GM18520 (cell line): Measurements from ENCODE around the gene SPRR2B.
"Not testable (repeated sequence)": the region's sequence is repeated elsewhere in the genome, so short reads cannot be mapped to it uniquely, and the experiment has no call there.

Experiments
- ATAC-seq: cut with Tn5 transposase; IDR thresholded peaks from one replicate; pipeline ENCODE4 v1.9.1; 2021; ENCODE audit not compliant: unreplicated experiment

Gene SPRR2B

GRCh38 chr1:153035211-153035610 is 36.2 kb downstream of the SPRR2B start:
- ATAC-seq: no peak

GRCh38 chr1:153032677-153033308 is 38.6 kb downstream of the SPRR2B start:
- peak; percentile 45 for ATAC-seq

- no peak for ATAC-seq
Measured at GRCh38 chr1:153032073-153032472, 39.3 kb downstream of the SPRR2B start.

GRCh38 chr1:153030895-153031294 is 40.5 kb downstream of the SPRR2B start, which contains the start of gene SPRR1B:
TSS of gene SPRR1B (plus strand) at chr1:153031203. CDS start at chr1:153032346, 1,143 bp downstream.
- ATAC-seq: no peak

- no peak for ATAC-seq
Measured at GRCh38 chr1:153028766-153029165, 42.6 kb downstream of the SPRR2B start.

- ATAC-seq: no peak
Measured at GRCh38 chr1:153025797-153026196, 45.6 kb downstream of the SPRR2B start.

- no peak for ATAC-seq
Measured at GRCh38 chr1:153024413-153024812, 47.0 kb downstream of the SPRR2B start.

- no peak for ATAC-seq
Measured at GRCh38 chr1:153023109-153023508, 48.3 kb downstream of the SPRR2B start.

- ATAC-seq: not testable (repeated sequence)
Measured at GRCh38 chr1:153022340-153022739, 49.1 kb downstream of the SPRR2B start.

- not testable (repeated sequence) for ATAC-seq
Measured at GRCh38 chr1:153021829-153022228, 49.6 kb downstream of the SPRR2B start.
